Glutamatergic neuron (in vitro differentiated cells): ENCODE measurements around the gene FGF8. TPM values are rescaled to one million over a fixed set of nuclear protein-coding genes. Genes with fewer than 3 reads are reported as not detected.

Experiments
- DNase-seq: peaks from one replicate; pipeline ENCODE4 v3.0.0; 2022
- H3K27ac Mint-ChIP-seq: one replicate; pipeline ENCODE4 v1.8.0; 2020; ENCODE audit warnings: mild to moderate bottlenecking, mixed read lengths, inconsistent platforms; ENCODE audit not compliant: unreplicated experiment
- H3K27me3 Mint-ChIP-seq: one replicate; pipeline ENCODE4 v1.8.0; 2020; ENCODE audit warnings: mild to moderate bottlenecking, moderate library complexity, mixed read lengths, inconsistent platforms; ENCODE audit not compliant: unreplicated experiment
- H3K36me3 Mint-ChIP-seq: one replicate; pipeline ENCODE4 v1.8.0; 2020; ENCODE audit warnings: mild to moderate bottlenecking, mixed read lengths, inconsistent platforms; ENCODE audit not compliant: unreplicated experiment
- H3K4me1 Mint-ChIP-seq: one replicate; pipeline ENCODE4 v1.8.0; 2020; ENCODE audit warnings: mild to moderate bottlenecking, low read depth, mixed read lengths, inconsistent platforms; ENCODE audit not compliant: unreplicated experiment
- H3K4me3 Mint-ChIP-seq: one replicate; pipeline ENCODE4 v1.8.0; 2020; ENCODE audit warnings: mild to moderate bottlenecking, mixed read lengths, inconsistent platforms; ENCODE audit not compliant: unreplicated experiment
- H3K9me3 Mint-ChIP-seq: one replicate; pipeline ENCODE4 v1.8.0; 2020; ENCODE audit warnings: mild to moderate bottlenecking, moderate library complexity, mixed read lengths, inconsistent platforms; ENCODE audit not compliant: unreplicated experiment
- total RNA-seq: library from RNA; stranded (reverse); fragmentation: NEBNext Ultra II Directional; extraction: Animal tissue kit (Norgen Biotek cat#: 25700); gene quantifications from one replicate; pipeline ENCODE4 v1.2.1, GENCODE V29; 2021; ENCODE audit not compliant: unreplicated experiment
- TF ChIP-seq, protein P1 (sequence below): fragments of 200-600 bp; sonication (generic); IDR thresholded peaks from one replicate; pipeline ENCODE4 v1.5.0; 2021; ENCODE audit not compliant: partially characterized antibody, unreplicated experiment

FGF8 gene
- total RNA-seq, 1 donor from 2014 or later: 1.1 TPM

DNA sequence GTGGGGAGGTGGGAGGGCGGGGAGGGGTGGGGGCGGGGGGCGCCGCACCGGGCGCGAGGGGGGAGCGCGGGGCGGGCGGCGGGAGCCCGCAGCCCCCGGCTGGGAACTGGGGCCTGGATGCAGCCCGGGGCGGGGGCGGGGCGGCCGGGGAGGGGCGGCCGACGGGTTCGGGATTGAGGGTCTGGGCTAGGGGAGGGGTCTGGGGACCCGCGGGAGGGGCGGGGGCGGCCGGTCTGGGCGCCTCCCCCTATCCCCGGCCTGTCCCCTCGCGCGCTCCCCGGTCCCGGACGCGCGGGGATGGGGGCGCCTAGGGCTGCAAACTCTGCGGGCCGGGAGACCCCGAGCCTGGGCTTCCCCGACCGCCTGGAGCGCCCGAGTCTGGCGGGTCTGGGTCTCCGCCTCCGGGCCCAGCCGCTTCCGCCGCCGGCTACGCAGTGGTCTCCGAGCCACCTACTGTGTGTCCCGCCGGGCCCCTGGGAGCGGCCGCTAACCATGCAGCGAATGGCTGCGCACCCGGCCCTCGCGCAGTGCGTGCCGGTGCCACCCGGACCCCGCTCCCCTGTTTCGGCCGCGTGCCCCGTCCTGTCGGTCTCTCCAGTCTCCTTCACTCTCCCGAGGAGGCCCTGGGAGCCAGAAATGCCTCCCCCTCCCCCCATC is 375 bp upstream of the FGF8 start:
- H3K27ac Mint-ChIP-seq: no peak overlapping the region
- no peaks in the 10 kb centered on the region for H3K36me3 Mint-ChIP-seq
- H3K9me3 Mint-ChIP-seq: peaks cover 12% of the 10 kb centered on the region
- peaks cover 23% of the 10 kb centered on the region for H3K27me3 Mint-ChIP-seq
- DNase-seq: no peak
- TF ChIP-seq, protein P1, sequence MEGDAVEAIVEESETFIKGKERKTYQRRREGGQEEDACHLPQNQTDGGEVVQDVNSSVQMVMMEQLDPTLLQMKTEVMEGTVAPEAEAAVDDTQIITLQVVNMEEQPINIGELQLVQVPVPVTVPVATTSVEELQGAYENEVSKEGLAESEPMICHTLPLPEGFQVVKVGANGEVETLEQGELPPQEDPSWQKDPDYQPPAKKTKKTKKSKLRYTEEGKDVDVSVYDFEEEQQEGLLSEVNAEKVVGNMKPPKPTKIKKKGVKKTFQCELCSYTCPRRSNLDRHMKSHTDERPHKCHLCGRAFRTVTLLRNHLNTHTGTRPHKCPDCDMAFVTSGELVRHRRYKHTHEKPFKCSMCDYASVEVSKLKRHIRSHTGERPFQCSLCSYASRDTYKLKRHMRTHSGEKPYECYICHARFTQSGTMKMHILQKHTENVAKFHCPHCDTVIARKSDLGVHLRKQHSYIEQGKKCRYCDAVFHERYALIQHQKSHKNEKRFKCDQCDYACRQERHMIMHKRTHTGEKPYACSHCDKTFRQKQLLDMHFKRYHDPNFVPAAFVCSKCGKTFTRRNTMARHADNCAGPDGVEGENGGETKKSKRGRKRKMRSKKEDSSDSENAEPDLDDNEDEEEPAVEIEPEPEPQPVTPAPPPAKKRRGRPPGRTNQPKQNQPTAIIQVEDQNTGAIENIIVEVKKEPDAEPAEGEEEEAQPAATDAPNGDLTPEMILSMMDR: no peak
- peaks cover 23% of the 10 kb centered on the region for H3K4me1 Mint-ChIP-seq
- H3K4me3 Mint-ChIP-seq: peak overlapping the region; percentile 71

- TF ChIP-seq, protein P1: no peak
- DNase-seq: peak; percentile 58
- Mint-ChIP-seq H3K36me3 (no peaks in the 10 kb centered on the region), H3K27ac (no peak overlapping the region), H3K9me3 (peaks cover 9% of the 10 kb centered on the region), H3K27me3 (peaks cover 21% of the 10 kb centered on the region), H3K4me1 (peaks cover 22% of the 10 kb centered on the region), H3K4me3 (peak overlapping the region; percentile 34)
Observed at GRCh38 chr10:101774589-101775272, 1.2 kb downstream of the FGF8 start.

DNA sequence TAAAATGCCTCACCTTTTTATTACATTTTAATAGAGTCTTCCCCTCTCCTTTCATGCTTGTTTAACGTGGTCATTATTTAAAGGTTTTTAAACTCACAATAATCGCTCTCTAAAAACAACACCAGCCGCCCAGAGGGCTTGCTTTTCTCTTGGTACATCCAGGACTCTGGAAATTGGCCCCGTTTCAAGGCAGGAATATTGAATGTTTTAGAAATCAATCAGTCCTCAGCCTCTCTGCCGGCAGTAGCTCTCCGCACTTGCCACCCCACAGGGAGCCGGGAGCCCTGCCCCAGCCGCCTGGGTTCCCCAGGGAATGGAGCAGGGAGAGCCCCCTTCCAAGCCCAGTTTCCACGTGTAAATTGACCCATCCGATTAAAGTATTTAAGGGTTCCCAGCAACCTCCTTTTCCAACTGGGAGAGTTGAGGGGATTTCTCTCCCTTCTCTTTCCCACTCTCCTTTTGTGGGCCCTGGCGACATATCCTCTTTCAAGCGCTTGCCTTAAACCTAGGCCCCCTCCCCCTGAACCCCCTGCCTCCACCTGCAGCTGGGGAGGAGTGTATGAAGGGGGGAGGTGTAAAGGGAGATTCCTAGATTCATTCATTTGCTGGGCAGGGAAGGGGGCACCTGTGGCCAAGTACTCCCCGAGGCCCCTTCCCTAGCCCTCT is 1.9 kb downstream of the FGF8 start:
- peaks cover 25% of the 10 kb centered on the region for H3K4me1 Mint-ChIP-seq
- TF ChIP-seq, protein P1: no peak
- no peaks in the 10 kb centered on the region for H3K36me3 Mint-ChIP-seq
- no peak for DNase-seq
- peaks cover 9% of the 10 kb centered on the region for H3K9me3 Mint-ChIP-seq
- peak overlapping the region; percentile 75 for H3K4me3 Mint-ChIP-seq
- H3K27me3 Mint-ChIP-seq: peaks cover 23% of the 10 kb centered on the region
- no peak overlapping the region for H3K27ac Mint-ChIP-seq

DNA sequence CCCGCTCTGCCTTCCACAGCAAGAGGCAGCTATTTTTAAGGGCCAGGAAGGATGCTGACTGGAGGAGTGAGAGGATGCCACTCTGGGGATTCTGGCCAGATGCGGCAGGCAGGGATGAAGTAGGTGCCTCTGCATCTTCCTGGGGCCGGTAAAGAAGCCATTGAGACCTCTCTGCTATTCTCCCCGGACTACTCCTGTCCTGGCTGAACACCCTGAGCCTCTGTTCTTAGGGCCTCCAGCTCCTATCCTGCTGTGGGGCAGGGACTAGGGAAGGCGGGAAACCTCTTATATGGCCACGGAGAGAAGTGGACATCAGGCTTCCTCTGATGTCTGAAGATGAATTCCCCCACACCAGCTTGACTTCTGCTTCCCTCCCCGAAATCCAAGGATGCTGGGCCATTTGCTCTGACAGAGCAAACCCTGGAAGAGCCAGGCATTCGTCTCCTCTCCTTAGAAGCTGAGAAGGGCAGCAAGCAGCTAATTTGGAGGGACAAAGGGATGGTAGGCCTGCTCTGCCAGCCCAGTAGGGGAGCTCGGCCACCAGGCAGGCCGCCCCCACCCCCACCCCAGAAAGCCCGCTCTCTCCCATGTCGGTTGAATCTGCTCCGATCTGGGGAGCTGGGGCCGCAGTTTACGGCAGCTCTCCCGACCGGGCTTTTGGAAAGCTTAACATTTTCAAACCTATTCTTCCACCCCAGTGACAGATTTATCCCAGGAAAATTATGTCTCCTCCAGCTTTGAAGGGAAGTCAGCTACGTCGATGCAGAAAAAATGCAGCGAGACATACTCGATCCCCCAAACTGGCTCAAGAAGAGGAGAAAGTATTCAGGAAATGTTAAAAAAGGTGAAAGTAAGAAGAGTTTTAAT is 2.8 kb downstream of the FGF8 start:
- no peak for DNase-seq
- Mint-ChIP-seq H3K27ac (no peak overlapping the region), H3K9me3 (peaks cover 7% of the 10 kb centered on the region), H3K4me1 (peaks cover 23% of the 10 kb centered on the region), H3K27me3 (peaks cover 21% of the 10 kb centered on the region), H3K4me3 (peak overlapping the region; percentile 16), H3K36me3 (no peaks in the 10 kb centered on the region)
- TF ChIP-seq, protein P1: no peak
